Measurements from ENCODE around the gene KCNA3. TPM values are rescaled to one million over a fixed set of nuclear protein-coding genes. Genes with fewer than 3 reads are reported as not detected.

The KCNA3 gene
- total RNA-seq, 4 donors from 2014 or later: 2.9 to 22.4 (median 10.9) TPM

DNA sequence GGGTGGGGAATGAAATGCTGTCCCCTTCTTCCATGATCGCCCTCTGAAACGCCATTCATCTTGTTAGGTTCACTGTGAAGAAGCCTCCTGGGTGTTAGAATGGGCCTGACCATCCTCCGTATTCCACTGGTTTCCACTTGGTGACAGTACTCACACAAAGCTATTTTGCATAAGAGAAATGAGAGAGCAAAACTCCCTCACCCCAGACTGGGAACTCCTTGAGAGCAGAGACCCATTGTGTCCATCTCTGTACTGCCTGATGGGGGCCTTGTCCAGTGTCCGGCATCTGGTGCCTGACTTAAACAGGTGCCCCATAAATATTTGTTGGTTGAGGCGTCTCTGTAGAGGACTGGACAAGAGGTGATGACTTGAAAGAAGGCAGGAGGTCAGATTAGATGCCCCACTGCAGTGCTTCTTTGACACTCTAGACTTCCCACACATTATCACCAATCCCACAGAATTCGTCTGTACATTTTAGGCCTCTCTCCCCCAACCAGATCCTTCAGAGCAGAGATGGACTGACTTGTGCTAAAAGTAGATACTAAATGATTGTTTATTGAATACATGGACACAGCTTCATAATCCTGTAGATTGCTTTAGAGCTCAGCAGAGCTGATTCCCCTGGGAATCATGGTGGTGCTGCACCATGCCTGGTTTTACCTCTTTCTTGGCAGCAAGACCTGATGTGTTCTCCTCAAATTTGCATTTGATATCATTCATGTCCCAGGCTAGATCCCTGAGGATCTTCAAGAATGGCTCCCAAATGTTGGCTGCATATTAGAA is 46.2 kb downstream of the KCNA3 start:
- Histone ChIP-seq H3K27ac (no peak overlapping the region), H3K9me3 (no peaks in the 10 kb centered on the region), H3K4me3 (no peak overlapping the region), H3K36me3 (no peaks in the 10 kb centered on the region), H3K27me3 (peaks cover 13% of the 10 kb centered on the region), H3K4me1 (peaks cover 0 to 3% (median 0%) of the 10 kb centered on the region in 4 donors)
- in situ Hi-C loops (cut with MboI; ENCODE audit: low pct_ligation_motif_present in 1 of 4, low pct_unique_long_range_greater_than_20kb in 1 of 4, low sequenced_read_pairs in 3 of 4): loop anchor here in 2 of 4 donors (10.0 to 25.0 kb wide), 2 partner anchors 134 to 136 kb away; no protein-coding TSS in a partner anchor
- DNase-seq: no peak
- TF ChIP-seq POLR2A (IDR thresholded peaks at IDR 0.05) (no peak), POLR2AphosphoS5 (IDR thresholded peaks at IDR 0.05) (no peak), EP300 (IDR thresholded peaks at IDR 0.05; ENCODE audit: low read depth) (no peak)
- TF ChIP-seq, protein P1, sequence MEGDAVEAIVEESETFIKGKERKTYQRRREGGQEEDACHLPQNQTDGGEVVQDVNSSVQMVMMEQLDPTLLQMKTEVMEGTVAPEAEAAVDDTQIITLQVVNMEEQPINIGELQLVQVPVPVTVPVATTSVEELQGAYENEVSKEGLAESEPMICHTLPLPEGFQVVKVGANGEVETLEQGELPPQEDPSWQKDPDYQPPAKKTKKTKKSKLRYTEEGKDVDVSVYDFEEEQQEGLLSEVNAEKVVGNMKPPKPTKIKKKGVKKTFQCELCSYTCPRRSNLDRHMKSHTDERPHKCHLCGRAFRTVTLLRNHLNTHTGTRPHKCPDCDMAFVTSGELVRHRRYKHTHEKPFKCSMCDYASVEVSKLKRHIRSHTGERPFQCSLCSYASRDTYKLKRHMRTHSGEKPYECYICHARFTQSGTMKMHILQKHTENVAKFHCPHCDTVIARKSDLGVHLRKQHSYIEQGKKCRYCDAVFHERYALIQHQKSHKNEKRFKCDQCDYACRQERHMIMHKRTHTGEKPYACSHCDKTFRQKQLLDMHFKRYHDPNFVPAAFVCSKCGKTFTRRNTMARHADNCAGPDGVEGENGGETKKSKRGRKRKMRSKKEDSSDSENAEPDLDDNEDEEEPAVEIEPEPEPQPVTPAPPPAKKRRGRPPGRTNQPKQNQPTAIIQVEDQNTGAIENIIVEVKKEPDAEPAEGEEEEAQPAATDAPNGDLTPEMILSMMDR (IDR thresholded peaks at IDR 0.05): no peak
- 67 to 84% methylated on average over 1 to 6 of the region's 6 CpGs for WGBS, 2 donors (ENCODE audit: low coverage in 1 of 2)
- intact Hi-C loops (cut with DNase I; ENCODE audit: low total_unique reads): loop anchor here (5.0 kb wide), 1 partner anchor 149 kb away; no protein-coding TSS in a partner anchor

DNA sequence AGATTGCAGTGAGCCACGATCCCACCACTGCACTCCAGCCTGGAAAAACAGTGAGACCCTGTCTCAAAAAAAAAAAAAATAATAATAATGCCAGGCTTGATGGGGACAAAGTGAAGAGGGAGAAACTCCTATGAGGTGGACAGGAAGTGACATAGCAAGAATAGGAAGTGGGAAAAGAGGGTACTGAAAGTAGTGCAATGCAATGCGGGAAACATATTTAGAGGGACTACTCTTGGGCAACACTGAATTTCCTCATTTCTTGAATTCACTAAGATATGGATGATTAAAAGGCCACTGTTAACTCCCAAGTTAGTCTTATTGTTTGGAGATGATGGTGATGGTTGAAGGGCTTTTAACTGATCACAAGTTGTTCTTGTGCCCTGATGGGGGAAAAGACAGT is 47.0 kb downstream of the KCNA3 start:
- H3K36me3 ChIP-seq: no peaks in the 10 kb centered on the region
- H3K9me3 ChIP-seq: no peaks in the 10 kb centered on the region
- intact Hi-C loops (cut with DNase I; ENCODE audit: low total_unique reads) (loop anchor here (5.0 kb wide), 1 partner anchor 150 kb away; no protein-coding TSS in a partner anchor), in situ Hi-C loops (cut with MboI; ENCODE audit: low pct_ligation_motif_present in 1 of 4, low pct_unique_long_range_greater_than_20kb in 1 of 4, low sequenced_read_pairs in 3 of 4) (loop anchor here in 2 of 4 donors (10.0 to 25.0 kb wide), 2 partner anchors 135 to 137 kb away; no protein-coding TSS in a partner anchor)
- H3K4me1 ChIP-seq: peaks cover 0 to 3% (median 0%) of the 10 kb centered on the region in 4 donors
- WGBS, 2 donors (ENCODE audit: low coverage in 1 of 2): 58 to 78% methylated on average over 2 of the region's 2 CpGs
- no peak overlapping the region for H3K27ac ChIP-seq
- H3K27me3 ChIP-seq: peaks cover 13% of the 10 kb centered on the region
- no peak overlapping the region for H3K4me3 ChIP-seq
- no peak for DNase-seq
- TF ChIP-seq, protein P1 (IDR thresholded peaks at IDR 0.05): no peak
- no peak for TF ChIP-seq POLR2AphosphoS5 (IDR thresholded peaks at IDR 0.05)
- TF ChIP-seq POLR2A (IDR thresholded peaks at IDR 0.05): no peak
- TF ChIP-seq EP300 (IDR thresholded peaks at IDR 0.05; ENCODE audit: low read depth): no peak

DNA sequence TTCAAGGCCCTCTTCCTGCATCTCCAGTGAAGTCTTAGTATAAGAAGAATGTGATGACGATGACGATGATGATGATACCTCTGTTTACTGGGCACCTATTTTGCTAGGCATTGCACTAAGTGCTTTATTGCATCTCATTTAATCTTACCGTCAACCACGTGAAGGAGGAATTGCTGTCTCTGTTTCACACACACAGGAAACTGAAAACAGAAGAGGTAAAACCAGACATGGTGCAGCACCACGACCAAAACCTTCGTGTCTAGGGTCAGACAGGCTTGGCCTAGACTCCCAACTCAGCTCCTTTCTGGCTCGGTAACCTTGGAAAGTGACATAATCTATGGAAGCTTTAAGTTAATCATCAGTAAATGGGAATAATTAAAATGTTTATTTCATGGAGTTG is 47.9 kb downstream of the KCNA3 start:
- H3K4me1 ChIP-seq: peaks cover 0 to 3% (median 0%) of the 10 kb centered on the region in 4 donors
- no peak for DNase-seq
- 59 to 73% methylated on average over 4 to 7 of the region's 7 CpGs for WGBS, 2 donors (ENCODE audit: low coverage in 1 of 2)
- TF ChIP-seq POLR2AphosphoS5 (IDR thresholded peaks at IDR 0.05) (no peak), POLR2A (IDR thresholded peaks at IDR 0.05) (no peak), EP300 (IDR thresholded peaks at IDR 0.05; ENCODE audit: low read depth) (no peak)
- TF ChIP-seq, protein P1 (IDR thresholded peaks at IDR 0.05): no peak
- H3K4me3 ChIP-seq: no peak overlapping the region
- H3K27me3 ChIP-seq: peaks cover 11% of the 10 kb centered on the region
- H3K36me3 ChIP-seq: no peaks in the 10 kb centered on the region
- in situ Hi-C loops (cut with MboI; ENCODE audit: low pct_ligation_motif_present in 1 of 4, low pct_unique_long_range_greater_than_20kb in 1 of 4, low sequenced_read_pairs in 3 of 4) (loop anchor here in 2 of 4 donors (10.0 to 25.0 kb wide), 2 partner anchors 135 to 138 kb away; no protein-coding TSS in a partner anchor), intact Hi-C loops (cut with DNase I; ENCODE audit: low total_unique reads) (loop anchor here (5.0 kb wide), 1 partner anchor 150 kb away; no protein-coding TSS in a partner anchor)
- H3K27ac ChIP-seq: no peak overlapping the region
- no peaks in the 10 kb centered on the region for H3K9me3 ChIP-seq

Other genes with a start within 250 kb of the KCNA3 start
- gene PROK1, start 223.8 kb downstream of the KCNA3 start, total RNA-seq: not detected
- gene KCNA10, start 155.8 kb downstream of the KCNA3 start, total RNA-seq: not detected
- gene KCNA2, start 68.6 kb downstream of the KCNA3 start, total RNA-seq: 1 to 10 TPM in 1 of 4 donors, under 1 TPM in 2, not detected in 1; 0.40 to 1.7 (median 0.68) TPM
- 10 to 100 TPM in 3 of 4 donors, not detected in 1; 18.6 to 71.6 (median 25.4) TPM for gene CD53, start 198.2 kb upstream of the KCNA3 start, total RNA-seq

Data from transverse colon (tissue), 4 donors.